NCI-H2196 (cell line): ENCODE data around the gene TPPP3.
"Not testable (repeated sequence)": the region's sequence is repeated elsewhere in the genome, so short reads cannot be mapped to it uniquely, and the experiment has no call there.

Source experiments
- DNase-seq: peaks from one replicate; lab custom pipeline; 2025; ENCODE audit not compliant: unreplicated experiment; lab: John Stamatoyannopoulos, UW

The TPPP3 gene

DNA sequence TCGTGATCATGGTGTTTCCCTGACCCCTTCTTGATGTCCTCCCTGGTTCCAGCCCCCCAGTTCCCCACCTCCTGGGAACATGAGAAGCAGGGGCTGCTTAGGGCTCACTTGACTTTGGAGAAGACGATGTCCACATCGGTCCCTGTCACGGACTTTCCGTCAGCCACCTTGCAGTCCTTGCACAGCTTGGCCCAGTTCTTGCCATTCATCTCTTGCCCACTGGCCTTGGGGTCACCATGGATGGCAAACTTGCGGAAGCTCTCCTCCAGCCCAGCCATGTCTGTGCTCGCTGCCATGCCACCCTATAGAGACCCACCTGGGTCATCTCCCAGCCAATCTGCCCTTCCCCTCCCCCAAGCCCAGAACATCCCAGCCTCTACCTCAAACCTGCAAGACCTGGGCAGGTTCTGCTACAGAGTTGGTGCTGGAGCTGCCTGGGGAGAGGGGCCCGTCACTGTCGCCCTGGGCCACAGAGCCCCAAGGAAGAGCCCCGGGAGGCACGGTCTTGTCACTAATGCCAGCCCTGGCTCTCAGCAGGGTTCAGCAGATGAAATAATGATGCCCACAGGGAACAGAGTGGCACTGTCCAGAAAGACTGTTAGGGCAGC is 2.4 kb downstream of the TPPP3 start:
- no peak for DNase-seq

DNA sequence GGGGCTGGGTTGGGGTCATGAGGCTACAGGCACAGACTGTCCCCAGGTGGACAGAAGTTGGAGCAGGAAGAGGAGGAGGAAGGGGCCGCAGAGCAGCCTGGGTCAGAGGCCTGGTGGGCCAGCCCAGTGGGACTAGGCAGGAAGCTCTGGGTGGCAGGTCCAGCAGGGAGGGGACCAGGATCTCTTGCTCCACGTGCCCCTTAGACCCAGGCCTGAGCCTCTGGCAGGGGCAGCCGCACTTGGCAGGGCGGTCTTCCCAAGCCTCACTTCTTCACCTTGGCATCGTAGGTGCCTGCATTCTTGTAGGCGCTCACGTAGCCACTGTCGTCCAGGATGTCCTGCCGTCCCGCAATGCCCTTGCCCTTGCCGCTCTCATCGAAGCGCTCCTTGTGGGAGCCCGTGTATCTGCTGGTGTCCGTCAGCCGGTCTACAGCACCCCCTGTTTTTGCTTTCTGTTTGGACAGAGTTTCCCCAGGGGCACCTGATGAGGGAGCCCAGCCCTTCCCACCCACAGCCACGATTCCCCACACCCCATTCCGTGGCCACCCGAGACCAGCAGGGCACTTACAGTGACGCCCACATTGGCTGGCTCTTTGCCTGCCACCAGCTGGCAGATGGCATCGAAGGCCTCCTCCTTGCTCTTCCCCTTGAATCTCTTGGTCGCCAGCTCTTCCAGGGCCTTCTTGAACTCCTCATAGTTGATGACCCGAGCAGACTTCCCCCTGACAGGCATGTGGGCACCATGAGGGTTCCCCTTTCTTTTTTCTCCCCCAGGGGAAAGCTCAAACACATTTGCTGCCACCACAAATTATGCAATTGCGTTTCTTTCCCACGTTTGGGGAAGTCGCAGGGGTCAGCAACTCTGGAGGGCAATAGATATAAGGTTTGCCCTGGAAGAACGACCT is 3.1 kb downstream of the TPPP3 start:
- no peak for DNase-seq

DNA sequence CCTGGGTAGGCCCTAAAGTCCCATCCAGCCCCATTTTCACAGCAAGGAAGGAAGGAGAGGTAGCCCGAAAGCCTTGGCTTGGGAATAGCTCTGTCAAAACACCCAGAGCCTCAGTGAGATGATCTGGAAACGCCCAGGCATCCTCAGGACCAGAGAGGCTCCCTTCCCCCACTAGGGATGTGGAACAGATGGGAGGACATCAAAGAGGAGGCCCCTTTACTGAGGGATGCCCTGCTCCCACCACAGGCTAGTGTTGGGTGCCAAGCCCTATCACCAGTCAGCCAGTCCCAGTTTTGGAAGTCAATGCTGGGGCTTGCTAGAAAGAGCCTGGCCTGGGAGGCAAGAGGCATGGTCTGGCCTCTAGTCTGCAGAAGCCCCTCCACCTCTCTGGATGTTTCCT is 4.7 kb downstream of the TPPP3 start:
- no peak for DNase-seq

DNA sequence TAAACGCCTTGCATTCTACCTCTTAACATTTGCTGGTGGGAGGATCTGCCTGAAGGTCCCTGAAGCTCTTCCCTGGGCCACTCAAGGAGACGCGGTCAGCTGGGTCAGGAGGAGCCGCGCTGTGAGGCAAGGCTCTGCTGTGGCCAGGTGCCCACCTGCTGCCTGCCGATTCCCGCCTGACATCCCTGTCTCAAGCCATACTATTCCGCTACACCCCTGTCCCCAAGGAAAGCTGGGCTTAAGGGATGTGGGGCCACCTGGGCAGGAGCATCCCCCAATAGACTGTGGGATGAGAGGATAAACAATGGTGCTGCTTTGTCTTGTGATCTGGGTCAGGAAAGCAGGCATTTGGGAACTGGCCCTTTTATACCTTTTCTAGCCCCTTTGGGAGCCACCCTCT is 5.1 kb downstream of the TPPP3 start:
- DNase-seq: no peak

DNA sequence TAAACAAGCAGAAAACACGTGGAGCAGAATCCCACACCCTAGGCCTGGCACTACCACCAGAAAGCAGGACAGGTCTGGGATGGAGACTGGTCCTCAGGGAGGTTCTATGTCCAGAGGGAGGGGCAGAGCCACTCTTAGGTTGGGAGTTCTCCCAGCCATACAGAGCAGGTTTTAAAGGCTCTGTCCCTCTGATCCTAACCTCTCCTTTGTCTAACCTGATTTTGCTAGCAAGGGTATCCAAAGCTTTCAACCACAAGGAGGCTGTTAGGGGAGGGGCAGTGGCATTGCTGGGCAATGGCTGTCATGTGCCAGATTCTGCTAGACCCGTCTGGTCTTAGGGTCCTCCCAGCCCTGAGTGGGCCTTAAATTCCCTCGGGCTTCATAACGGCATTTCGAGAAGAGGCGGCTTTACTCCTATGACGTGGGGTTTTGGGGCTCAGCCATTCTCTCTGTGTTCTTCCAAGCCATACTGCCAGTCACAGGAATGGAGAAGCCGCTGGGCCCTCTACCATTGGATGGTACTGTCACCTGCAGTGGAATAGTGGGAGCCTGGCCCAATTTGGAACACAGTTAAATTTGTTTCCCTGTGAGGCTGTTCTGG is 5.7 kb downstream of the TPPP3 start:
- DNase-seq: no peak

DNA sequence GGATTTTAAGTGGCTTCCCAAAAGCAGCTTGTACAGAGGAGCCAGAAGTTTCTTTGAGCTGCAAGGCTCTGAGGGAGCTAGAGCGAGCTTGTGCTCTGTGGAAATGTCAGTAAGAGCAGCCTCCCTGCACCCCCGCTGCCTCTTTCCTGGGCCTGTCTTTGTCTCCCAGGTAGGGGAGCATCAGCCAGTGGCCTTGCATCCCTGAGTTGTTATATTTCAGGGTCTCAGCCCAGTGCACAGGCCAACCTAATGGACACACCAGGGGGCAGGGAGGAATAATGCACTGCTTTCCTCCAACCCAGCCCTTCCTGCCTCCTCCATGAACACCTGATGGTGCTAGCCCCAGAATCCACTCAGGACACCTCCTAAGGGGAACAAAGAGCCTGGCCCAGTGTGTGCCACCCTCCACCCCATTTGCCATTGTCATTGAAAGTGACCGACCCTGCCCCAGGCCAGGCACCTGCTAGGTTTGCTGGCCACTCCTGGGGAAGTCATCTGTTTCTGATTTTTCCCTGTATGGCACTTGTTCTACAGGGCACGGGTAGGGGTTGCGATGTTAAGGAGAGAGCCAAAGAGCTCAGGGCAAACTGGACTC is 6.3 kb downstream of the TPPP3 start:
- no peak for DNase-seq

DNA sequence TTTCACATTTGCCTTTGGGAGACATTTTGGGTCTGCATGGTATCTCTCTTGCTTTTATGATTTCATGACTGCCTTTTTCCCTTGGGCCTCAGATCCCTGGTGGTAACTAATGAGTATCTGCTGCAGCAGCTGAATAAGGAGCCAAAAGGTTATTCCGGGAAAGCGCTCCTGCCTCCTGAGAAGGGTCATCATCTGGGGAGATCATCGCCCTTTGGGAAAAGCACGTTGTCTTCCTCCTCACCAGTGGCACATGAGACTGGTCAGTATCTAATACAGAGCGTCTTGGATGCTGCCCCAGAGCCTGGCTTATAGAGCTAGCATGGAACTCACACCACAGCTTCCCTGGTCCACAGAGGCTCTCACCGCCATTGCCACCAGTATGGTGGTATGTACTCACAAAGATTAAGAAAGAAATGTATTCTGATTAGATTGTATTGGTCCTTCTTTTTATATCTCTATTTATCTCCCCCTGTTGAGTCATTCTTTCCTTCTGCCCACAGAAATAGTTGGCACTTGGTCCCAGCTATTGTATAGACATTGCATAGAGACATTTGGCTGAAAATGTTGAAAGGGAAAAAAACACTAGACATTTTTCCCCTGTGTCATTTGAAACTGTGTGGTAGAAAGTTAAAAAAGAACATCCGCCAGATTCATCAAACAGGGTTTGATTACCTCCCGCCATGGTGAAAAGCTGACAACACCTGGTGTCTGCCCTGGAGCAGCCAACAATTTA is 8.4 kb downstream of the TPPP3 start:
- DNase-seq: no peak

DNA sequence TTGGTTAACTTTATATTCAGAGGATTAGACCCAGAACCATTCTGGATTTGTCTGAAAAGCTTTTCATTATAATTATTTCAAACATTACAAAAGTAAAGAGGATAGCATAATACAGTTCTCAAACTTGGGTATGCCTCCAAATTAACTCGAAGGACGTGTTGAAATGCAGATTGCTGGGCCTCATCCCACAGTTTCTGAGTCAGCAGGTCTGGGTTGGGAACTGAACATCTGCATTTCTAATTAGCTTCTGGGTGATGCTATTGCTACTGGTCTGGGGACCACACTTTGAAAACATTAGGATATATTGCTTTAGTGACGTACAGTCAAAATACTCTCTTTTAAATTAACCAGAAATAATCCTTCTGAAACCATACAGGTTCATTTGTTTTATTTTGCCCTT is 10.0 kb downstream of the TPPP3 start:
- DNase-seq: no peak

DNA sequence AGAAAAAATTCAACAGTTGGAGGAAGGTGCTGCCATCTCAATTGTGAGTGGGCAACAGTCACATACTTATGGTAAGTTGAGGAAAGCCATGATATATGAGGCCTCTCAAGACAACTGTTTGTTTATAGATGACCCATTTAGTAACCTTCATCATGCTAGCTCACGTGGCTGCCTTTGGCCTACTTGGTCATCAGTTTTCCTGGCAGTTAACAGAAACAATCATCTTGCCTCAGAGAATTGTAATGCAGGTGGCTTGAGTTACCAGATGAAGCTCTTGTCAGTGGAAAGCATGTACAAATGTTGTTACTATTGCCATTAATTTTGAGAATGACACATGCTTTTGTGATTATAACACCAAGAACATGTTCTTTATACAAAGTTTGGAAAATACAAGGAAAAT is 14.7 kb downstream of the TPPP3 start:
- no peak for DNase-seq

DNA sequence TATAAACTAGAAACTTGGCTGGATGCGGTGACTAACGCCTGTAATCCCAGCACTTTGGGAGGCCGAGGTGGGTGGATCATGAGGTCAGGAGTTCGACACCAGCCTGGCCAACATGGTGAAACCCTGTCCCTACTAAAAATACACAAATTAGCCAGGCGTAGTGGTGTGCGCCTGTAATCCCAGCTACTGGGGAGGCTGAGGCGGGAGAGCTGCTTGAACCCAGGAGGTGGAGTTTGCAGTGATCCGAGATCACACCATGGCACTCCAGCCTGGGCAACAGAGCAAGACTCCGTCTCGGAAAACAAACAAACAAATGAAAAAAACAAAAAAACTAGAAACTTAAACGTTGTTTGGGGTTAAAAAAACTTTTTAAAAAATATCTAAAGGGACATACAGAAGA is 17.3 kb downstream of the TPPP3 start:
- DNase-seq: not testable (repeated sequence)

DNA sequence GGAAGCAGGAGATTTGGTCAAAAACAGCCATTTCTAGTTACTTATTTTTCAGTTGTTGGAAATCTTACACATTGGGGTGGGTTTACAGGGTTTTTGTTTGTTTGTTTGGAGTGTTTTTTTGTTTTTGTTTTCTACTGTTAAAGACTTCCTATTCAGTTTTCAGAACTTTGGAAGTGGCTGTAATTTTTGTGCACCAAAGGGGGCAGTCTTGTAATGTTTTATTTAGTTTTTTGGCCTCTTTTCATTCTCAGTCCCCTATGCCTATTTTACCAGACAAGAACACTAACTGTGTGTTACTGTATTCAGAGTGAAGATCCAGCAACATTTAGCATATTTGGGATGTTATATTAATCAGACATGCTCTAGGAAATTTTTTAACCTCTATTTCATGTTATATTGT is 20.6 kb downstream of the TPPP3 start:
- no peak for DNase-seq

DNA sequence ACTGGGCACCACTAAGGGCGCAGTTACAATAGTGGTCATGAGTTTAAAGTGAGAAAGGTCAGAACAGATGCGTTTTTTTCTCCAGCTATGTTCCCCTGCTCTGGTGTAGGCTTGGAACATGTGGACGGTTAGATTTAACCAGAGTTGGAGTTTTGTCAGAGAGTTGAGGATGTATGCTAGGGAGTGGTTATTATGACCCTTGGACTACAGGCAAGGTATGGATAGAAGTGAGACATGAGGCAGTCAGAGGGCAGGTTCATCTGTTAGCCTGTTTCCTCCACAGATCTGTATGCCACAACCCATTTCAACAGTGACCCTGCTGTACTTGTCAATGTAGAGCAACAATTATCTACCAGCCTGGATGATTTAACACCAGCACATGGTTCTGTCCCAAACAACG is 22.6 kb downstream of the TPPP3 start:
- no peak for DNase-seq

DNA sequence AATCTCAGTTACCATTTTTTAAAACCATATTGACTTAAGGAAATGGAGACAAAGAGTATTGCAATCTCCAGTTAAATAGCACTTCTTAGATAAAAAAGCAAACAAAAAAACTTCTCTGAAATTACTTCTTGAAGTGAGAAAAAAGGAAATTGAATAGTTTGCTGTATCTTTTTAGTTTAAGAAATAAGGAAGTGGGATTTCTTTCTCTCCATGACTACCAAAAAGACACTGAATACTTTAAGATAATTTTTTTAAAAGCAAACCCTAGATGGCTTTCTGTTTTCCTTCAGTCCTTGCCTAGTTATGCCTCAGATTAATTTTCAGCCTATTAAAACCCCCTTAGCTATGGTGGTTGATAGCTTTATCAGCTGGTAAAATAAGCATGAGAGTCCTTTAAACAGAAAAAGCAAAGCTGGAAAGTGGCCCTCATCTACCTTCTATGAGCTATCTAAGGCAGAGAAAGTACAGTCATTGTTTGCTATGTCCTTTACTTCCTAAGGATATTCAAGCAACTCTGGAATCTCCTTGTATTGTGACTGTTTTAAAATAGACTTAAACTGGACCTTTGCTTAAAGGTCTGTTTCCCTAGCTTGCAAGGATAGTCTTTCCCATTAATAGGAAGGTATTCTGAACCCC is 28.6 kb downstream of the TPPP3 start:
- no peak for DNase-seq

DNA sequence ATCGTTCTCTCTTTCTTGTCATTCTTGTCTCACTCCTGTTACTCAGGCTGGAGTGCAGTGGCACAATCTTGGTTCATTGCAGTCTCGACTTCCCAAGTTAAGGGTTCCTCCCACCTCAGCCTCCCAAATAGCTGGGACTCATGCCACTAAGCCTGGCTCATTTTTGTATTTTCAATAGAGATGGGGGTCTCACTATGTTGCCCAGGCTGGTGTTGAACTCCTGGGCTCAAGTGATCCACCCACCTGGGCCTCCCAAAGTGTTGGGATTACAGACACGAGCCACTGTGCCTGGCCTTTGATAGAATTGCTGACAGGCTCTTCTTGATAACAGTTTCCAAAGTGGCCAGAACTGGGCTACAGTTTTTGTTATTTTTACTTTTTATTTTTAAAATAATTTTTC is 32.3 kb downstream of the TPPP3 start:
- DNase-seq: no peak

DNA sequence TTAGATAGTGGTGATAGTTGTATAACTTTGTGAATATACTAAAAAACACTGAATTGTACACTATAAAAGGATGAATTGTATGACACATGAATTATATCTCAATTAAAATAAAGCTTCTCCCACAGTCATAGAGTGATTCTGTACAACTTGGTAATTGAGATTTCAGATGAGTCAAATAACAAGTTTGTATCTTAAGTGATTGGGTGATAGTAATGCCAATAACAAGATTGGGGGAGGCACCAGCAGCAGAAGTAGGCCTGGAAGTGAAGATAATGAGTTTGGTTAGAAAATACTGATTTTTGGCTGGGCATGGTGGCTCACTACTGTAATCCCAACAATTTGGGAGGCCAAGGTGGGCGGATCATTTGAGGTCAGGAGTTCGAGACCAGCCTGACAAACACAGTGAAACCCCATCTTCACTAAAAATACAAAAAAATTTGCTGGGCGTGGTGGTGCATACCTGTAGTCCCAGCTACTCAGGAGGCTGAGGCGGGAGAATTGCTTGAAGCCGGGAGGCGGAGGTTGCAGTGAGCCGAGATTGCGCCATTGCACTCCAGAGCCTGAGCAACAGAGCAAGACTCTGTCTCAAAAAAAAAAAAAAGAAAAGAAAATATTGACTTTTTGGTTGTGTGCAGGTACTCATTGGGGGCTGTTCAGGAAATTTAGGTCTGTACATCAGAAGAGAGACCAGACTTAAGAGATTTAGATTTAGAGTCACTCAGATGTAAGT is 33.6 kb downstream of the TPPP3 start:
- DNase-seq: not testable (repeated sequence)

DNA sequence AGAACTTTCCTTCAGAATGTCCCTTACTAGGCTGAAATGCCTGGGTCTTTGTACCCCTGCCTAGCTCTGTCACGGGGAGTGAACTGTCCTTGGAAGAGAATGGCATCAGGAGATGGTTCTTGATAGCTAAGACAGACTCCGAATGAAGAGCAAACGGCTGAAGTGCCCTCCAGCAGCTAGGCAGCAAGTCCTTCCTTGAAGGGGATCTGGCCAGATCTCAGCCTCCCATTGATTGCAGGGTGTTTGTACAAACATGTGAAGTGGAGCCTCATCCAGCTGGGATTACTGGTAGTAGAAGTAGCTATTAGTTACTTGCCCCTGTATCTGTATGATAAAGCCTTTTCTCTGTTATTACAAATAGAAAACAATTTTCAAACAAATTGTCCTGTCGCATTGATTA is 35.7 kb downstream of the TPPP3 start:
- peak; percentile 14 for DNase-seq

DNA sequence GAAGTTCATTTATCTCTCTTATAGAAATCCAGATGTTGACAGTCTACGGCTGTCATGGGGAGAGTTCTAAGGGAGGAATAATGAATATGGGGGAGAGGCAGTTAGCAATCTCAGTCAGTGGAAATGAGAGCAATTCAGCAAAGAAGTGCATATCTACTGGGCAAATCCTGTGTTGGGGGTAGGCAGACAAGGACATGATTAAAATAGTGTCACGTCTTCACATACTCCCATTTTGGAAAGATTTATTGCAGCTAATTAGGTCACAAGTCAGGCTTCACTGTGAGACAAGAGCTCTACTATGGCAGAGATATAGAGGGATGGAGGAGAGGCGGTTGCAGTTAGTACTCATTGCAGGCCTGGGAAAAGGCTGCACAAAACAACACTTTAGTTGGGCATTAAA is 36.9 kb downstream of the TPPP3 start:
- no peak for DNase-seq

DNA sequence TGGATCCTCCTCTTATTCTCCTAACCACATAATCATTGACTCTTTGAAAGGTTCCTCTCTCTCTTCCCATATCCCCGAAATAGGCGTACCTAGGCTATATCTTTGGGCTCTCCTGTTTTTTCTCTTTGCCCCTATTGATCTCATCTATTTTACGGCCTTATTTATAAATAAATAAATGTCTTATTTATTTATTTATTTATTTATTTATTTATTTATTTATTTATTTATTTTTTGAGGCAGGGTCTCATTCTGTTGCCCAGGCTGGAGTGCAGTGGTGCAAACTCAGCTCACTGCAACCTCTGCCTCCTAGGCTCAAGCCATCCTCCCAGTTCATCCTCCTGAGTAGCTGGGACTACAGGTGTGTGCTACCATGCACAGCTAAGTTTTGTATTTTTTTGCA is 40.8 kb downstream of the TPPP3 start:
- DNase-seq: not testable (repeated sequence)

DNA sequence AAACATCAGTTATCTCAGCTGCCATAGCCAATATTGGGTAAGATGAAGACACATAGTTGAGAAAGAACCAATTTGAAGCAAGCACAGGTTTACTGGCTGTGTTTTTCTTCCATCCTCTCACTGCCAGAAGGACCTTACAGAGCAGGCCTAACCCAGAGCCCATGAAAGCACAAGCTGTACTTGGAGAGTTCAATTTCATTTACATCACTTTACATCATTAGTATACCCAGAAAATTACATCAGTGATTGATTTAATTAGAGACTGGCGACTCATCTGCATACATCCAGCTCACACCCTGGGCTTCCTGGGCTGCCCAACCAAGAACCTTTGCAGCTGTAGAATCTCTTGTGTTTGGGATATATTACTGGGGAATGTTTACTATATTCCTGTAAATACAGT is 43.0 kb downstream of the TPPP3 start:
- DNase-seq: no peak

DNA sequence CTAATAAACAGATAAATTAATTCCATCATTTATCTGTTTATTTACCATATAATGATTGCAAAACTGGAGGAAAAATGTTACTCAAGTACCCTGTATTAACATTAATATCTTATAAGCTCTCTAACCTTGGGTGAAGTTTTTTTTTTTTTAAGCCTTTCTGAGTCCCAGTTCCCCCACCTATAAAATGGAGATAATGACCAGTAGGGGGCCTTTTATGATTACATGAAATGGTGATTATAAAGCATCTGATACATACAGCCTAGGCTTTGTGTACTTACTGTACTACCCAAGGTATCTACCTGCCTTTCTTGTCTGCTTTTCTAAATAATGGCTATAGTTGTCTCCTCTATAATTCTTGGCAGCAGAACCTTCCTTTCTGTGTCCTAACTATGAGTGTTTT is 44.1 kb downstream of the TPPP3 start:
- no peak for DNase-seq
